Kidney (tissue), 14 donors: ENCODE results near the gene NR4A1. TPM values are rescaled to one million over a fixed set of nuclear protein-coding genes. Genes with fewer than 3 reads are reported as not detected.

Source experiments
- DNase-seq, 5 donors: peaks; one replicate each; pipeline ENCODE4 v3.0.0-alpha.2; 2013 to 2020
- FAIRE-seq: peaks from 2 replicates; lab custom pipeline; 2012; peaks lifted over from hg19 to GRCh38; lab: Jason Lieb, UNC
- H3K27ac ChIP-seq, 2 donors: one replicate each; pipeline ENCODE4 v1.7.0; 2013; ENCODE audit warnings: low read depth in 2 of 2, low read length in 2 of 2, inconsistent platforms in 1 of 2
- H3K27me3 ChIP-seq: one replicate; pipeline ENCODE4 v1.7.1; 2013; ENCODE audit warnings: low read length, inconsistent platforms; ENCODE audit not compliant: control insufficient read depth, insufficient read depth
- H3K36me3 ChIP-seq, 3 donors: one replicate each; pipeline versions ENCODE4 v1.7.0 to v1.7.1; 2013; ENCODE audit warnings: low read length in 3 of 3, control low read depth in 1 of 3, inconsistent platforms in 1 of 3; ENCODE audit not compliant: insufficient read depth in 3 of 3, control insufficient read depth in 2 of 3
- H3K4me1 ChIP-seq, 3 donors: one replicate each; pipeline versions ENCODE4 v1.7.0 to v1.7.1; 2013; ENCODE audit warnings: low read length in 3 of 3, inconsistent platforms in 1 of 3, low read depth in 1 of 3; ENCODE audit not compliant: control insufficient read depth in 2 of 3, insufficient read depth in 2 of 3
- H3K4me3 ChIP-seq, 3 donors: one replicate each; pipeline versions ENCODE4 v1.7.0 to v1.8.1; 2013; ENCODE audit warnings: low read length in 3 of 3, control low read depth in 1 of 3, inconsistent platforms in 1 of 3
- H3K9ac ChIP-seq, 3 donors: one replicate each; pipeline versions ENCODE4 v1.7.0 to v1.7.1; 2013; ENCODE audit warnings: low read length in 3 of 3, control low read depth in 1 of 3, inconsistent platforms in 1 of 3
- H3K9me3 ChIP-seq, 3 donors: one replicate each; pipeline versions ENCODE4 v1.7.0 to v1.7.1; 2013; ENCODE audit warnings: low read length in 3 of 3, control low read depth in 1 of 3, inconsistent platforms in 1 of 3; ENCODE audit not compliant: control insufficient read depth in 2 of 3, insufficient read depth in 1 of 3
- CTCF ChIP-seq: IDR thresholded peaks from 3 replicates; pipeline ENCODE4 v1.5.1; 2012; ENCODE audit warnings: mild to moderate bottlenecking, moderate library complexity, borderline replicate concordance; ENCODE audit not compliant: insufficient read depth; ENCODE audit errors: extremely low read depth
- intact Hi-C: fragments of 100-400 bp; cut with DNase I; formaldehyde crosslinking; loops from one replicate; pipeline ENCODE4 v1.11.1; 2022
- polyA plus RNA-seq: library from polyadenylated mRNA; stranded (reverse); fragments of 350-450 nt; fragmentation: Illumina TruSeq; extraction: RNeasy Lipid Tissue Mini Kit (QIAGEN cat#74804); gene quantifications from one replicate; pipeline ENCODE4 v1.2.3, GENCODE V29; 2014; ENCODE audit warnings: low read depth, low replicate concordance; ENCODE audit not compliant: insufficient read depth
- total RNA-seq: library from RNA; stranded (reverse); fragmentation: NEBNext Ultra II Directional; extraction: Animal tissue kit (Norgen Biotek cat#: 25700); gene quantifications from one replicate; pipeline ENCODE4 v1.2.1, GENCODE V29; 2021
- donor health status: control.
- donor health status: control.
- donor health status: control.
- donor health status: control.
- donor health status: control.
- donor health status: DM: yes; HTN: yes; CAD: no.
- donor health status: Normal renal cell carcinoma (clear cell type).

Gene NR4A1
- total and polyA plus RNA-seq, 2 donors from 2014 or later: 37.2 to 54.1 TPM

GRCh38 chr12:52079576-52080402, 28.5 kb downstream of the NR4A1 start, which contains the start of gene SMIM41:
SMIM41 (plus strand) TSS chr12:52079704; CDS start chr12:52079780, 76 bp downstream.
- intact Hi-C loops: loop anchor here (10.0 kb wide), 1 partner anchor 55 kb away; no protein-coding TSS in a partner anchor
- TF ChIP-seq CTCF: no peak
- no peak within 1 kb of the TSS for H3K4me3 ChIP-seq

GRCh38 chr12:52080403-52081251, 29.4 kb downstream of the NR4A1 start:
- Histone ChIP-seq H3K9me3 (no peaks in the 10 kb centered on the region), H3K27ac (peak overlapping the region in 1 of 2 donors; percentile 32), H3K4me1 (peaks cover 0 to 20% (median 7%) of the 10 kb centered on the region in 3 donors), H3K9ac (peak overlapping the region in 1 of 3 donors; percentile 40), H3K27me3 (no peaks in the 10 kb centered on the region), H3K4me3 (no peak overlapping the region), H3K36me3 (peaks cover 0 to 16% (median 16%) of the 10 kb centered on the region in 3 donors)
- no peak for FAIRE-seq
- TF ChIP-seq CTCF: no peak
- intact Hi-C loops: no loop called here
- DNase-seq: peak in 3 of 5 donors; percentile 36 to 56 (median 52)

More at GRCh38 chr12:52079576-52080402, 28.5 kb downstream of the NR4A1 start, which contains the start of gene SMIM41:
- Histone ChIP-seq H3K9me3 (no peaks in the 10 kb centered on the region), H3K4me1 (peaks cover 0 to 22% (median 7%) of the 10 kb centered on the region in 3 donors), H3K27ac (no peak within 1 kb of the TSS), H3K27me3 (no peaks in the 10 kb centered on the region), H3K9ac (no peak within 1 kb of the TSS), H3K36me3 (peaks cover 2 to 21% (median 18%) of the 10 kb centered on the region in 3 donors)
- DNase-seq (peak; percentile 38 to 70 (median 61)), FAIRE-seq (no peak)

GRCh38 chr12:52081263-52081733, 30.1 kb downstream of the NR4A1 start:
- TF ChIP-seq CTCF: no peak
- DNase-seq (peak in 3 of 5 donors; percentile 26 to 66 (median 40)), FAIRE-seq (no peak)
- Histone ChIP-seq H3K27ac (peak overlapping the region; percentile 41 to 56), H3K36me3 (peaks cover 0 to 15% (median 14%) of the 10 kb centered on the region in 3 donors), H3K4me1 (peaks cover 0 to 20% (median 7%) of the 10 kb centered on the region in 3 donors), H3K9me3 (no peaks in the 10 kb centered on the region), H3K4me3 (no peak overlapping the region), H3K9ac (peak overlapping the region in 2 of 3 donors; percentile 40 to 47), H3K27me3 (no peaks in the 10 kb centered on the region)
- intact Hi-C loops: no loop called here
